Measurements from ENCODE around the gene ITGB5. TPM values are rescaled to one million over a fixed set of nuclear protein-coding genes. Genes with fewer than 3 reads are reported as not detected.
"Not testable (repeated sequence)": the region's sequence is repeated elsewhere in the genome, so short reads cannot be mapped to it uniquely, and the experiment has no call there.

Gene ITGB5
- total RNA-seq, 1 donor: 2.2 TPM

DNA sequence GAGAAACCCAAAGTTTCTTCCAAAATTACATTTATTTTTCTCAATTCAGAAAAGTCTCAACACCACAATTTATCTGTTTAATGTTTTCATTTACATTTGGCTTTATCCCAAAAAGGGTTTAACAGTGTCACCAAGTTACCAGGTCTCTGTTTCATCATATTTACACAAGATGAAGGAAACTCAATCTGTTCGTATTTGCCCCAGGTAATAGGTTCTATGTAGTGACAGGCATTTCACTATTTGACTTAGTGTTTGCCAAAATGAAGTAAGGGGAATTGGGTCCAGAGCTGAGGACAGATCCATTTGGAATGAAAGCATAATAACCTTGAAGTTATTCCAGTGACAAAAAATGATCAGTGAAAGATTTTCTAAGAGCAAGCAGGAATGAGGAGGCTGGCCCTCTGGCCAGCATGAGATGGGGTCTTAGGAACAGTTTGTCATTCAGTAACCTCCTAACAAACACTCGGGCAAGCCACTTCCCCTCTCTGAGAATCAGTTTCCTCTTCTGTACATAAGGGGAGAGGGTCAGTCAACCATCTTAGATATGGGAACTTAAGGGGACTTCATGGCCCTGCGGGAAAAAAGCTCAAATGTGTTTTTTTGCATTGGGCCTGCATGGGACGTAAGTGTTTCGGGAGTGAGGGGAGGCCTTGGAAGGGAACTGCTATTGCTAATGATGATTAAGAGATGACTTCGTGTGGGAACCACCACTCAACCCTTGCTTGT lies 125.1 kb downstream of the ITGB5 start:
- no peak for DNase-seq (ENCODE audit: low read depth in 2 of 3, low spot score in 2 of 3)

DNA sequence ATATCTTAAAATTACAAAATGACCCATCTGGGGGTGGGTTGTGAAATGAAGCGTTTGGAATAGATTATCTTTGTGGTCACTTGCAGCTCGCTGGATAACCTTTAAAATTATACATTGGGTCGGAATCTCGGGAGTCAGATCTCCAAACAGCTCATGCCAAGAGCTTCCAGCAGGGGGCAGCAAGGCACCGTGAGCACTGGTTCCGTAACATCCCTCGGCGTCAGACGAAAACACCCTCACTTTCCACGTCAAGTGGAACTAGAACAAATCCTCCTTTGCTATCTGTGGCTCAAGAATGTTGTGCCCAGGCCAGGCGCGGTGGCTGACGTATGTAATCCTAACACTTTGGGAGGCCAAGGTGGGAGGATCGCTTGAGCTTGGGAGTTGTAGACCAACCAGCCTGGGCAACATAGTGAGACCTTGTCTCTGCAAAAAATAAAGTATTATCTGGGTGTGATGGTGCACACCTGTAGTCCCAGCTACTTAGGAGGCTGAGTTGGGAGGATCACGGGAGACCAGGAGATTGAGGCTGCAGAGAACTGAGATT lies 125.8 kb downstream of the ITGB5 start:
- DNase-seq (ENCODE audit: low read depth in 2 of 3, low spot score in 2 of 3): peak; percentile 58 to 85 (median 70)

DNA sequence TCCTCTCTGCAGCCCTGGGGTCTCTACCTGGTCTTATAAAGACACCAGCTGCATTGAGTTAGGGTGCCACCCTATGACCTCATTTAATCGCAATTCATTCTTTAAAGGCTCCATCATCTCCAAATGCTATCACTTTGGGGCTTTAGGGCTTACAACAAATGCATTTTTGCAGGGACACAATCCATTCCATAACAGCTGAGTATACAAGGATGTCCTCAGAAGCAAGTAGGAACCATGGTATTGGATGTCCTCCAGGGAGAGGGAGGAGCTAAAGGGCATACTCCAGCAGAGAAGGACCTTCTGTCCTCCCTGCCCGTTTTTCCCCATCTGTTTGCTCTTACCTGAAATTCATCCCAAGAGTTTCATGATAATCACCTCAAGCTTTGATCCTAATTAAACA lies 126.6 kb downstream of the ITGB5 start:
- no peak for DNase-seq (ENCODE audit: low read depth in 2 of 3, low spot score in 2 of 3)

DNA sequence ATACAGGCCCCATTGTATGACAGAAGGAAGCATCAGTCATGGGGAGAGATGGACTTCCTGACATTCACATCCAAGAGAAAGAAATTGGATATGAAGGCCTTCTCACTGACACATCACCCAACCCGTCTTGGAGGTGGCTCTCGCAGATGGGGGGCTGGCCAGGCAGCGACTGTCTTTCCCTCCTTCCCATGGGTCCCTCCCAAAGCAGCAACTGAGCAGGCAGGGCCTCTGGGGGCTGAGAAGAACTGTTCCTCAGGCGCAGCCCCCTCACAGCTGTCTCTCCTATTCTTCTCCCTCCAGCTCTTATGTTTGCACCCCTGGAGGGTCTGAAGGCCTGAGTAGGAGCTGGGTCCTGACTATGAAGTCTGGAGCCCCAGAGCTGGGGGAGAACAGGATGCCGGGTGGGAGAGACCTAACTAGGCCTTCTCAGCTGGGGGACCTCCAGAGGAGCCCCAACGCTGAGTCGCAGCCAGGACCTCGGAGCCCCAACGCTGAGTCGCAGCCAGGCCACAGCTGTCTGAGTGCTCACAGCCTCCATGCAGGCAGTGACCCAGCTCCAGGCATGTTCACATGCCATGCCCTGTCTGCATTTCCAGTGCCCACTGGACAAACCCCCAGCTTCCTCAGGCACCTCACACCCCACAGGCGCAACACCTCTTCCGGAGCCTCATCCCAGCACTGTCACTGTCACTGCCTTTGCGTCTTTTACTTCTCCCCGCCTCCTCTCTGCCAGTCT lies 127.3 kb downstream of the ITGB5 start:
- DNase-seq (ENCODE audit: low read depth in 2 of 3, low spot score in 2 of 3): no peak

DNA sequence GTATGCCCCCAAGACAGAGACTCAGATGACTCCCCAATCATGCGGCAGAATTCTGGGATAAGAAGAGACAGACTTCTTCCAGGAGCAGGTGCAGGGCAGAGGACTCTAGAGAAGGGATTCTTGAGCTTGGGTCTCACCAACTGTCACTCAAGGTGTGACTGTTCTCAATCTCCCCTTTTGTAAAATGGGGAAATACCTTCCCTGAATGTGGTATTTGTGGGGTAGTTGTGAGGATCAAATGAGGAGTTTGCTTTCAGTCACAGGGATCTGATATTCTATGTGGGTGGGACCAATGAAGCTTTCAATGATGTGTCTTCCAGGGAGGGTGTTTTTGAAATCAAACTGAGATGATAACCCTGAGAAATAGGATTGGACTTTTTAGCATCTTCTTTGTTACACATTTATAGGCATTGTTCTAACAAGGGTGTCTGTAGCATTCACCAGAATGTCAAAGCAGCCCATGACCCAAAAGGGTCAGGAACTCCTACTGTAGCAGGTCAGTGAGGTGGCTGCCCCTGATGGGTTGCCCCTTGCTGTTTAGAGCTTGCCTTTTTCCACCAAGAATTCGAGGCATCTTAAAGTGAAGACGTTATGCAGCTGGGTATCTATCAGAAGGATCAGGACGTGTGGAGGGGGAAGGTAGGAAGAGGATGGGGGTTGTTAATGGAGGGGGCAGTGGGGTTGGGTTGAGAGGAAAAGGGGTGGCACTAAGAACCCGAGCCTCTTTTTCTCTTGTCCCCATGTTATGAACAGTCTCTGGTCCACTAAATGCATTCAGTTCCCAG lies 128.1 kb downstream of the ITGB5 start:
- no peak for DNase-seq (ENCODE audit: low read depth in 2 of 3, low spot score in 2 of 3)

DNA sequence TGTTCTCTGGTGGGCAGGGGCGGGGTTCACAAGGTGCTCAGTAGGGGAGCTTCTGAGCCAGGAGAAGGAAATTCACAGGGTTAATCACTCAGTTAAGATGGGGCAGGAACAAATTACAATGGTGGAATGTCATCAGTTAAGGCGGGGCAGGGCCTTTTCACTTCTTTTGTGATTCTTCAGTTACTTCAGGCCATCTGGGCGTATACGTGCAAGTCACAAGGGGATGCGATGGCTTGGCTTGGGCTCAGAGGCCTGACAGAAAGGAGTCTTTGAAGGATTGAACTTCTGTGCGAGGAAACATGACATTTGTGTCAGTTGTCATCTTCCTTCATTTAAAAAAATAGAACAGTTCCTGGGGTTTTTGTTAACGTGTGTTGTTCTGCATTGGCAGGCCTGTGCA lies 129.2 kb downstream of the ITGB5 start:
- not testable (repeated sequence) for DNase-seq (ENCODE audit: low read depth in 2 of 3, low spot score in 2 of 3)

DNA sequence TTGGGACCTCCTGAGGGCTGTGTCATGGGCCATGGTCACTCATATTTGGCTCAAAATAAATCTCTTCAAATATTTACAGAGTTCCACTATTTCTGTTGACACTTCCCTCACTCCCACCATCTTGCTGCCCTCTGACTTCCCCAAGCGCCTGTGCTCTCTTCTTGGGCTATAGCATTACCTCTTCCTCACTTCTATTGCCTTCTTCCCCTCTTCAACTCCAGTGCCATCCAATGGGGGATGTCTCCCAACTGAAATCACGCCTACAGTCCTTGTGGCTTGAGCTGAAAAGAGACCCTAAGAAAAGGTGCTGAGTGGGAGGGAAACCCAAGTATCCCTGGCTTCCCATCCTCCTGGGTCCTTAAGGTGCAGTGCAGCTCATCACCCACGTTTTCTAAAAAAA lies 135.1 kb downstream of the ITGB5 start:
- no peak for DNase-seq (ENCODE audit: low read depth in 2 of 3, low spot score in 2 of 3)

DNA sequence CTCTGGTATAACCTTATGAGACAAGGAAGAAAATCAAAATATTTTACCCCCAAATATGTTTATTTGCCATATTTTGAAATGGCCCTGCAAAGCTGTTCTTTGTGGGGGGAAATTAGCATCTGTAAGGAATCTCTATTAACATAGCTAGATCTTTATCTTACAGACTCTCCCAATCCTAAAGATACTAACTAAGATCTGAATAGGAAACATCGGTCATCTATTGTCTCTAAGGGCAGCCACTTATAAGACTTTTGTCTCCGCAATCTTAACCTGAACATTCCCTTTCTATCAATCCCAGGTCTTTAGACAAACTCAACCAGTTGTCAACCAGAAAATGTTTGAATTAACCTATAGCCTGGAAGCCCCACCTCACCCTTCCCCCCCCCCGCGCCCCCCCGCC lies 135.7 kb downstream of the ITGB5 start:
- no peak for DNase-seq (ENCODE audit: low read depth in 2 of 3, low spot score in 2 of 3)

DNA sequence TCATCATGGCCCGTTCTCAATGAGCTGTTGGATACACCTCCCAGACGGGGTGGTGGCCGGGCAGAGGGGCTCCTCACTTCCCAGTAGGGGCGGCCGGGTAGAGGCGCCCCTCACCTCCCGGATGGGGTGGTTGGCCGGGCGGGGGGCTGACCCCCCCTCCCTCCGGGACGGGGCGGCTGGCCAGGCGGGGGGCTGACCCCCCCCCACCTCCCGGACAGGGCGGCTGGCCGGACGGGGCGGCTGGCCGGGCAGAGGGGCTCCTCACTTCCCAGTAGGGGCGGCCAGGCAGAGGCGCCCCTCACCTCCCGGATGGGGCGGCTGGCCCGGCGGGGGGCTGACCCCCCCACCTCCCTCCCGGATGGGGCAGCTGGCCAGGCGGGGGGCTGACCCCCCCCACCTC lies 137.3 kb downstream of the ITGB5 start:
- DNase-seq (ENCODE audit: low read depth in 2 of 3, low spot score in 2 of 3): not testable (repeated sequence)

DNA sequence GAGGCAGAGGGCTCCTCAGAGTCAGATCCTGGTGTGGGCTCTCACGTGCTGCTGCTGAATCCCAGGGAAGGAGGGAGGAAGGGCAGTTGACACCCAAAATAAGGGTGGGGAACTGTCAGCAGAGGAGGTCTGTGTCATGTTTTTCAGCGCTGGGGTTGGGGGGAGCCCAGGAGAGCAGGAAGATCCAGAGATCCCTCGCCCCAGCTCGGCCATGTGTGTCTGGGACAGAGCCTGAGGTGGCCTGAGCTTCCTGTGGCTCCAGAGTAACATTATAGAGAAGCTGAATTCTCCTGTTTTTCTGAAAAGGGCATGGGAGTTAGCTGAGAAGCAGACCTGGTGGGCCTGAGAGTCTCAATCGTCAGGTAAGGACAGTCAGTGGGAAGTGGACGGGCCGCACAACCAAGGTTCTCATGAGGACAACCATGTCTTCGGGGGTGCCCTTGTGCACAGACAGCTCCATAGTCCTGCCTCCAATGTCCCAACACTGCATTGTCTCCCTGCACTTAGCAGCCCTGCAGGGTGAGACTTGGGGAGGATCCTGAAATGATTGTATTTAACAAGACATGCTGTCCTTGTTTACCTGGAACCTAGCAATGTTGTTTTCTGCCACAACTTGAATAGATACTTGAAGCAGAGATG lies 138.5 kb downstream of the ITGB5 start:
- no peak for DNase-seq (ENCODE audit: low read depth in 2 of 3, low spot score in 2 of 3)

DNA sequence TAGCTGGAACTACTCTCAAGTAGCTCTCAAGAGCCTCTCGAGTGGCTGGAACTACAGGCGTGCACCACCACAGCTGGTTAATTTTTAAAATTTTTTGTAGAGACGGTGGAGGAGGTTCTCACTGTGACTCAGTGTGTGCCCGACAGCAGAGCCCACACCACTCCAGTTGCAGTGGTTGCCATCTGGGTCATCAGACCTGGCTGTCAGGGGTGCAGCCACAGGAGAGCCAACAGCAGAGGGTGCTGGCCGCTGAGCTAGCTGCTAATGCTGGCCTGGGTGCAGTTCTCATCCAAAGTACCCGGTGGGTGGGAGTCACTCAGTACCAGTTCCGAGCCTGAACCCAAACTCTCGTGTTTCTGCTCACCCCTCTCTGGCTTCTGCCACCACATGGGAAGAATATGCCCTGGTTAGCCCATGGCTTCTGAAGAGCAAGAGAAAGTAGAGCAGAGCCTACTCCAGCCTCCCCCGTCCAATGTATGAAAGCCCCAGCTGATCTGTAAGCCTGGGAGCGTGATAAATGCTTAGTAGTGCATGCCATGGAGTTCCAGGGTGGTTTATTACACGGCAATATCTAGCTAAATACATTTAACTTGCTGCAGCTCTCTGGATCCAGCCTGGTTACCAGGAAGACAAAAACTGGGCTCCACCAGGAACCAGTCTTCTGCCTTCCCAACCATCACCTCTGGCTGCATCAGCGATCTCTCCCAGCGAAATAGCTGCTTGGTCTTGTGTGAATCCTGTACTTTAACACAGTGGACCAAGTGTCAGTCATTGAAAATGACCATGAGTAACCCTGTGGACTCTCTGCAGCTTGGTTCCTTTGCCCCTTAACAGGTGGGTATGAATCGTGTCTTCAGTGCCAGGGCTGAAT lies 139.8 kb downstream of the ITGB5 start:
- DNase-seq (ENCODE audit: low read depth in 2 of 3, low spot score in 2 of 3): no peak

DNA sequence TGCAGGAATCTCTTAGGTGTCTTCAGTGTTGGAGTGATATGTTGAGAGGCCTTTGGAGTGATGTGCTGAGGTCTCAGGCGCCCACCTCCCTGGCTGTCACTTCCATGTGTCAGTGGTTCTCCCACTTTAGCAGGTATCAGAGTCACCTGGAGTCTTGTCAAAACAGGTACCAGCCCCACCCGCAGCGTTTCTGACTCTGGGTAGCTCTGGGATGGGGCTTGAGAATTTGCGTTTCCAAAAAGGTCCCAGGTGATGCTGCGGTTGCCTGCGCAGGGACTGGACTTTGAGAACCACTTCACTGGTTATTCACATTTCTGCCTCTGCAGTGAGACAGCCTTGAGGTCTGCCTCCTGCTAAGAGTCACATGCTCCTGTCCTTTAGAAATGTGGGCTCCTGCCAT lies 141.4 kb downstream of the ITGB5 start:
- DNase-seq (ENCODE audit: low read depth in 2 of 3, low spot score in 2 of 3): no peak

DNA sequence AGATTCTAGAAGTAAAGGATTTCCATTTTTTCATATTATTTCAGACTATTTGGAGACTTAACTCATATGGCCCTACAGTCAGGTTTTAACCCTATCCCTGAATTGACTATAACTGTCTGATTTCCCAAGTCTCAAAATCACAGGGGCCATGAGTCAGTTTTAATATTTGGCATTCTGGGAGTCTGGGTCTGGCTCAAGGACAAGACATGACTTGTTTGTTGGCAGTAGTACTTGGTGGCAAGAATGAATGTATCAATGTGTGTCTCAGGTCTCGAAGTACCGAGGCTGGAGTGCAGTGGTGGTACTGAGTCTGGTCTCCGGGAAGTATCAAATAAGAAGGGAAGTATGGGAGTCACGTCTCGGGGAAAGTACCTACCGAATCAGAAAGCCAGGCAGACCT lies 146.1 kb downstream of the ITGB5 start:
- no peak for DNase-seq (ENCODE audit: low read depth in 2 of 3, low spot score in 2 of 3)

DNA sequence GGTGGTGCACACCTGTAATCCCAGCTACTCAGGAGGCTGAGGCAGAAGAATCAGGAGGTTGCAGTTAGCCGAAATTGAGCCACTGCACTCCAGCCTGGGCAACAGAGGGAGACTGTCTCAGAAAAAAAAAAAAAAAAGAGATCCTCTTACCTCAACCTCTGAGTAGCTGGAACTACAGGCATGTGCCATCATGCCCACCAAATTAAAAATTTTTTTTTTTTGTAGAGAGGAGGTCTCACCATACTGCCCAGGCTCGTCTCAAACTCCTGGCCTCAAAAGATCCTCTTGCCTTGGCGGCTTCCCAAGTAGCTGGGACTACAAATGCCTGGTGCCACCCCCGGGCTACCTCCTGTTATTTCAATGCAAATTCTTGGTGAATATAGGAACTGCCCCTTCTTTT lies 155.4 kb downstream of the ITGB5 start:
- no peak for DNase-seq (ENCODE audit: low read depth in 2 of 3, low spot score in 2 of 3)

DNA sequence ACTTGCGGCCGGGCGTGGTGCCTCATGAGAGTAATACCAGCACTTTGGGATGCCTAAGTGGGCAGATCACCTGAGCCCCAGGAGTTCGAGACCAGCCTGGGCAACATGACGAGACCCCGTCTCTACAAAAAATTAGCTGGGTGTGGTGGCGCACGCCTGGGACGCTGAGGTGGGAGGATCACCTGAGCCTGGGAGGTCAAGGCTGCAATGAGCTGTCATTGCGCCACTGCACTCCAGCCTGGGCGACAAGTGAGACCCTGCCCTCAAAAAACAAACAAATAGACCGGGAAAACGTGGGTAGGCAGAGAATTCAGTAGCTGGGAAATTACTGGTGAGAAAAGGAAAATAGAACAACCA lies 156.2 kb downstream of the ITGB5 start:
- no peak for DNase-seq (ENCODE audit: low read depth in 2 of 3, low spot score in 2 of 3)

DNA sequence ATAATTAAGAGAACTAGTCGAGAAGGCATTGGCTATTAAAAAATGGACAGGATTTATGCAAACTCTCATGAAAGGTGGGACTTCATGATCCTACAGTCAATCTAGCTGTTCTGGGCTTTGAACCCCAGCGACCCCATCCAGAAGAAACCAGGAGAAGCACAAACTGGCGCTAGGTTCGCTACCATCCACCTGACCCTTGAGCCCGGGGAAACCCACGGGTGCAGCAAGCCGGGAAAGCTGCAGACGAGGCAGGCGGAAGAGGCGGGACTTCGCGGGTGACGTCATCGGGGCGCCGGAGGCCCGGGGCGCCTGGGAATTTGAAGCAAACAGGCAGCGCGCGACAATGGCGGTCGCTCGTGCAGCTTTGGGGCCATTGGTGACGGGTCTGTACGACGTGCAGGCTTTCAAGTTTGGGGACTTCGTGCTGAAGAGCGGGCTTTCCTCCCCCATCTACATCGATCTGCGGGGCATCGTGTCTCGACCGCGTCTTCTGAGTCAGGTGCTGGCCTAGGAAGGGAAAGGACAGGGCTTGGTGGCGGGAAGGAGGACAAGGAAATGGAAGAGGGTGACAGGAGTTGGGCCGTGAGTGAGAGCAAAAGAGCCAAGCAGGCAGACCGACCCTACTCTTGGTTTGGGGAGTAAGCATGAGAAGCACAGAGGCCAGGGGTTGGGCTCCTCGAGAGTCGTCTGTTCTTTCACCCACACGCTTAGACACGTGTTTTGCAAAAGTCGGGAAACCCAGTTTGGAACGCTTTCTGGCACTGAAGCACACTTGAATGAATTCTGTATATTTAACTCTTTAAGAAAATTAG lies 156.8 kb downstream of the ITGB5 start, which contains the start of gene UMPS:
UMPS (plus strand) TSS at position 324 of the 812 bp plus-strand sequence; CDS start at position 344, 20 bp downstream.
- peak; percentile 71 to 90 (median 83) for DNase-seq (ENCODE audit: low read depth in 2 of 3, low spot score in 2 of 3)

DNA sequence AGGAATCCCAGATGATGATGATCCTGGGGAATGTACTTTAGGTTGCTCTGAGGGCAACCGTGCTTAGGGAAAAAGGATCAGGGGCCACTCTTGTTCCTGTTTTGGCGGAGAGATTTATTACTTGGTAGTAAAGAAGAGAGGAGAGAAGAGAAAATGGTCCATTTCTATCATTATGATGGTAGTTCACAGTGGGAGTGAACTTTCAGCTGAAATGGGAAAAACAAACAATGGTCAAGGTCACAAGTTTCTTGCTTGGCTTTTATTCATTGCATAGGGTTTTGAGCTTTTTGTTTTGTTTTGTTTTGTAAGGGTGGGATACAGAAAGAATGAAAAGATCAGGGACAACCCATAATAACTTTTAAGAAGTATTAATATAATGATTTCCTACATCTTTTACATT lies 164.6 kb downstream of the ITGB5 start:
- DNase-seq (ENCODE audit: low read depth in 2 of 3, low spot score in 2 of 3): no peak

DNA sequence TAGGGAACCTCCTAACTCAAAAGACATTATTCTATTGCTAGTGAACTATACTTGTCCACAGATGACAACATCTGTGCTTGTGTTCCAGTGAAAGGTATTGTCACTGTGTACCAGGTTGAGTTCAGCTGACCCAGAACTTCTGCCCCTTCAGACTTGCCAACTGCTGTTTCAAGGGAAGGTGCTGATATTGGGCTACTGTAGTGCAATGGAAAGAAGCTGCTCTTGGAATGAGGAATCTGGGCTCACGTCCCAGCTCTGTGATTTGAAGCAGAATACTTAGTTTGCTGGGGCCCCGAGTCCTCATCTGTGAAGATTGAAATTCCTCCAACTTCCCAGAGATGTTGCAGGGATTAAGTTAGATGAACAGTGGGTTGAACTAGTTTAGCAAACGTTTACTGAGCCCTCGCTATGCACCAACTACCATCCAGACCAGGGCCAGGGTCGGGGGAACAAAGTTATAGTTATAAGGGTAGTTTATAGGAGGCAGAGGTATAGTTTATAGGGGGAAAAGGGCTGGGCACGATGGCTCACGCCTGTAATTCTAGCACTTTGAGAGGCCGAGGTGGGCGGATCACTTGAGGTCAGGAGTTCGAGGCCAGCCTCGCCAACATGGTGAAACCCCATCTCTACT lies 172.8 kb downstream of the ITGB5 start:
- no peak for DNase-seq (ENCODE audit: low read depth in 2 of 3, low spot score in 2 of 3)

Measured in hematopoietic multipotent progenitor cell (in vitro differentiated cells).